22Rv1 (cell line): Measurements from ENCODE around the gene RPL5.
A peak's percentile ranks its signal among the peaks of the same experiment; 100 is the strongest.

Source experiments
- H3K27ac ChIP-seq: fragments of 450-650 bp; 2 replicates; pipeline ENCODE4 v1.5.1; 2017
- ZFX ChIP-seq: fragments of 450-650 bp; IDR thresholded peaks from 2 replicates; pipeline ENCODE4 v1.6.1; 2017; ENCODE audit warnings: antibody characterized with exemption, borderline replicate concordance
- TF ChIP-seq, protein P1 (sequence below): fragments of 450-650 bp; IDR thresholded peaks from 2 replicates; pipeline ENCODE4 v1.5.1; 2017; ENCODE audit warnings: mild to moderate bottlenecking

The RPL5 gene

DNA sequence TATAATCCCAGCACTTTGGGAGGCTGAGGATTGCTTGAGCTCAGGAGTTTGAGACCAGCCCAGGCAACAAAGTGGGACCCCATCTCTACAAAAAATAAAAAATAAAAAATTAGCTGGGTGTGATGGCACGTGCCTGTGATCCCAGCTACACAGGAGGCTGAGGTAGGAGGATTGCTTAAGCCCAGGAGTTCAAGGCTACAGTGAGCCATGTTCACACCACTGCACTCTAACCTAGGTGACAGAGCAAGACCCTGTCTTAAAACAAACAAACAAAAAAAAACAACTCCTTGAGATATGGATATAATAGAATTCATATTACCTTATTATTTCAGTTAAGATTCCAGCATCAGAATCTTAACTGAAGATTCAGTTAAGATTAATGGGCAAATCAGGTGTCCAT lies 52.4 kb downstream of the RPL5 start:
- TF ChIP-seq, protein P1, sequence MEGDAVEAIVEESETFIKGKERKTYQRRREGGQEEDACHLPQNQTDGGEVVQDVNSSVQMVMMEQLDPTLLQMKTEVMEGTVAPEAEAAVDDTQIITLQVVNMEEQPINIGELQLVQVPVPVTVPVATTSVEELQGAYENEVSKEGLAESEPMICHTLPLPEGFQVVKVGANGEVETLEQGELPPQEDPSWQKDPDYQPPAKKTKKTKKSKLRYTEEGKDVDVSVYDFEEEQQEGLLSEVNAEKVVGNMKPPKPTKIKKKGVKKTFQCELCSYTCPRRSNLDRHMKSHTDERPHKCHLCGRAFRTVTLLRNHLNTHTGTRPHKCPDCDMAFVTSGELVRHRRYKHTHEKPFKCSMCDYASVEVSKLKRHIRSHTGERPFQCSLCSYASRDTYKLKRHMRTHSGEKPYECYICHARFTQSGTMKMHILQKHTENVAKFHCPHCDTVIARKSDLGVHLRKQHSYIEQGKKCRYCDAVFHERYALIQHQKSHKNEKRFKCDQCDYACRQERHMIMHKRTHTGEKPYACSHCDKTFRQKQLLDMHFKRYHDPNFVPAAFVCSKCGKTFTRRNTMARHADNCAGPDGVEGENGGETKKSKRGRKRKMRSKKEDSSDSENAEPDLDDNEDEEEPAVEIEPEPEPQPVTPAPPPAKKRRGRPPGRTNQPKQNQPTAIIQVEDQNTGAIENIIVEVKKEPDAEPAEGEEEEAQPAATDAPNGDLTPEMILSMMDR = no peak
- no peak for TF ChIP-seq ZFX
- no peak overlapping the region for H3K27ac ChIP-seq

DNA sequence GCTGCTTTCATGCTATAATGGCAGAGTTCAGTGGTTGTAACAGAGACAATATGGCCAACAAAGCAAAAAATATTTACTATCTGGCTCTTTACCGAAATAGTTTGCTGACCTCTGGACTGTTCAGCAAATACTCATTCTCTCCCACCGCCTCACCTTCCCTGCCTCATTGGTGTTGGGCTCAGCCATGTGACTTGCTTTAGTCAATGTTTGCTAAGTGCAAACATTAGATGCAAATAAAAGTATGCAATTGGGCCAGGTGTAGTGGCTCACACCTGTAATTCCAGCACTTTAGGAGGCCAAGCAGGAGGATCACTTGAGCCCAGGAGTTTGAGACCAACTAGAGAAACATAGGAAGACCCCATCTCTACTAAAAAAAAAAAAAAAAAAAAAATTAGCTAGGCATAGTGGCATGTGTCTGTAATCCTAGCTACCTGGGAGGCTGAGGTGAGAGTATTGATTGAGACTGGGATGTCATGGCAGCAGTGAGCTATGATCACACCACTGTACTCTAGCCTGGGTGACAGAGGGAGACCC lies 55.1 kb downstream of the RPL5 start:
- TF ChIP-seq, protein P1 = no peak
- TF ChIP-seq ZFX = no peak
- H3K27ac ChIP-seq = peak overlapping the region; percentile 19; the same call in 1 of the 2 replicates

DNA sequence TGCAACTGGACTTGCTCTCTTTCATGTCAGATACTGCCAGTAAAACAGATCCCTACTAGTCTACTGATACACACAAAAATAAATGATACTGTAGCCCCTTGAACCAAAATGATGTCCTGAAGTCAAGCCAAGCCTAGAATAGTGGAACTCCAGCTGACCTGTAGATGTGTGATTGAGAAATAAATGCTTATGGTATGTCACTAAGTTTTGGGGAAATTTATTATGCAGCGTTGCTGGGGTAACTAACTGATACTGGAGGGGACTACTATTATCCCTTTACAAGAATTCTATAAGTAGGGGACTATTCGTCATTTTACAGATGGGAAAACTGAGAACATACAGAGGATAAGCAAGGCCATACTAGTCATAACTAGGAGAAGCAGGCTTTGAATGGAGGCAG lies 55.6 kb downstream of the RPL5 start:
- TF ChIP-seq, protein P1 = no peak
- no peak for TF ChIP-seq ZFX
- H3K27ac ChIP-seq = peak overlapping the region; percentile 19; the same call in 1 of the 2 replicates
